Mesodermal cell (in vitro differentiated cells): ENCODE measurements around the gene SMARCC1.
"Not testable (repeated sequence)": the region's sequence is repeated elsewhere in the genome, so short reads cannot be mapped to it uniquely, and the experiment has no call there.

Experiments
- H3K27ac ChIP-seq: 2 replicates; pipeline ENCODE4 v1.7.0; 2013; ENCODE audit warnings: mild to moderate bottlenecking, low read depth, low read length, moderate library complexity; ENCODE audit not compliant: severe bottlenecking
- H3K36me3 ChIP-seq: 2 replicates; pipeline ENCODE4 v1.7.1; 2013; ENCODE audit warnings: mild to moderate bottlenecking, low read length, moderate library complexity; ENCODE audit not compliant: control insufficient read depth, insufficient read depth
- H3K4me1 ChIP-seq: one replicate; pipeline ENCODE4 v1.7.1; 2013; ENCODE audit warnings: mild to moderate bottlenecking, low read length; ENCODE audit not compliant: insufficient read depth, control insufficient read depth, poor library complexity, severe bottlenecking
- H3K4me3 ChIP-seq: 2 replicates; pipeline ENCODE4 v1.7.0; 2013; ENCODE audit warnings: low read length, control low read depth, mild to moderate bottlenecking; ENCODE audit not compliant: insufficient read depth, poor library complexity, severe bottlenecking; ENCODE audit errors: extremely low read depth
- H3K9me3 ChIP-seq: 2 replicates; pipeline ENCODE4 v1.7.1; 2013; ENCODE audit warnings: mild to moderate bottlenecking, low read length, moderate library complexity; ENCODE audit not compliant: control insufficient read depth
- WGBS, 2 experiments: methylation state at CpG; one replicate each; pipeline ENCODE4 v1.1.5; 2013; ENCODE audit warnings: missing lambda C conversion rate in 2 of 2; ENCODE audit not compliant: insufficient coverage in 2 of 2; 5-methylcytosine and 5-hydroxymethylcytosine counted together

SMARCC1 gene

GRCh38 chr3:47741925-47742324 lies 39.8 kb downstream of the SMARCC1 start:
- Histone ChIP-seq H3K36me3 (peaks cover 89% of the 10 kb centered on the region), H3K9me3 (no peaks in the 10 kb centered on the region)
- no CpG with 5 or more reads among the region's 2 CpGs for WGBS, 2 experiments

GRCh38 chr3:47732143-47732542 lies 49.5 kb downstream of the SMARCC1 start:
- Histone ChIP-seq H3K9me3 (no peaks in the 10 kb centered on the region), H3K27ac (no peak overlapping the region), H3K36me3 (peaks cover 93% of the 10 kb centered on the region), H3K4me1 (no peaks in the 10 kb centered on the region), H3K4me3 (no peak overlapping the region)
- 100% methylated on average over 1 of the region's 2 CpGs for WGBS, 2 experiments

More at GRCh38 chr3:47741925-47742324, 39.8 kb downstream of the SMARCC1 start:
- no peaks in the 10 kb centered on the region for H3K4me1 ChIP-seq
- no peak overlapping the region for H3K27ac ChIP-seq
- H3K4me3 ChIP-seq, result no peak overlapping the region

- 96 to 98% methylated on average over 4 to 6 of the region's 8 CpGs for whole genome bisulfite sequencing, 2 experiments
- Histone ChIP-seq H3K4me1 (no peaks in the 10 kb centered on the region), H3K27ac (no peak overlapping the region), H3K4me3 (no peak overlapping the region), H3K36me3 (peaks cover 97% of the 10 kb centered on the region), H3K9me3 (no peaks in the 10 kb centered on the region)
Observed at GRCh38 chr3:47731061-47731460, 50.6 kb downstream of the SMARCC1 start.

GRCh38 chr3:47722859-47723258 lies 58.8 kb downstream of the SMARCC1 start:
- Histone ChIP-seq H3K27ac (no peak overlapping the region), H3K36me3 (peaks cover 76% of the 10 kb centered on the region), H3K4me3 (no peak overlapping the region), H3K9me3 (no peaks in the 10 kb centered on the region), H3K4me1 (no peaks in the 10 kb centered on the region)
- WGBS, 2 experiments, result 100% methylated on average over 2 of the region's 2 CpGs; no CpG with 5 or more reads in 1 of the 2 experiments

- H3K27ac ChIP-seq, H3K4me3 ChIP-seq, H3K4me1 ChIP-seq, H3K9me3 ChIP-seq: not testable (repeated sequence)
- peaks cover 84% of the 10 kb centered on the region for H3K36me3 ChIP-seq
- 87 to 100% methylated on average over 2 to 3 of the region's 4 CpGs for WGBS, 2 experiments
Observed at GRCh38 chr3:47717448-47717847, 64.2 kb downstream of the SMARCC1 start.

GRCh38 chr3:47716656-47717055 lies 65.0 kb downstream of the SMARCC1 start:
- Histone ChIP-seq H3K36me3 (peaks cover 88% of the 10 kb centered on the region), H3K4me3 (no peak overlapping the region), H3K4me1 (no peaks in the 10 kb centered on the region), H3K27ac (no peak overlapping the region), H3K9me3 (no peaks in the 10 kb centered on the region)
- no CpG with 5 or more reads among the region's 1 CpG for WGBS, 2 experiments

- H3K9me3 ChIP-seq, result no peaks in the 10 kb centered on the region
- peaks cover 94% of the 10 kb centered on the region for H3K36me3 ChIP-seq
- no peak overlapping the region for H3K27ac ChIP-seq
- no peaks in the 10 kb centered on the region for H3K4me1 ChIP-seq
- 91 to 93% methylated on average over 4 of the region's 4 CpGs for WGBS, 2 experiments
- no peak overlapping the region for H3K4me3 ChIP-seq
Observed at GRCh38 chr3:47715928-47716327, 65.8 kb downstream of the SMARCC1 start.

- Histone ChIP-seq H3K27ac (no peak overlapping the region), H3K36me3 (peaks cover 94% of the 10 kb centered on the region), H3K9me3 (no peaks in the 10 kb centered on the region), H3K4me3 (no peak overlapping the region), H3K4me1 (no peaks in the 10 kb centered on the region)
- WGBS, 2 experiments, result 90 to 93% methylated on average over 3 to 6 of the region's 6 CpGs
Observed at GRCh38 chr3:47714606-47715005, 67.1 kb downstream of the SMARCC1 start.

- WGBS, 2 experiments, result 92% methylated on average over 2 of the region's 2 CpGs; no CpG with 5 or more reads in 1 of the 2 experiments
- H3K4me1 ChIP-seq, result no peaks in the 10 kb centered on the region
- no peaks in the 10 kb centered on the region for H3K9me3 ChIP-seq
- peaks cover 95% of the 10 kb centered on the region for H3K36me3 ChIP-seq
- no peak overlapping the region for H3K27ac ChIP-seq
- H3K4me3 ChIP-seq, result no peak overlapping the region
Observed at GRCh38 chr3:47713655-47714054, 68.0 kb downstream of the SMARCC1 start.

- H3K4me3 ChIP-seq, result no peak overlapping the region
- no peak overlapping the region for H3K27ac ChIP-seq
- 100% methylated on average over 2 of the region's 2 CpGs; no CpG with 5 or more reads in 1 of the 2 experiments for WGBS, 2 experiments
- no peaks in the 10 kb centered on the region for H3K9me3 ChIP-seq
- no peaks in the 10 kb centered on the region for H3K4me1 ChIP-seq
- H3K36me3 ChIP-seq, result peaks cover 95% of the 10 kb centered on the region
Observed at GRCh38 chr3:47712398-47712797, 69.3 kb downstream of the SMARCC1 start.

GRCh38 chr3:47711596-47711995 lies 70.1 kb downstream of the SMARCC1 start:
- Histone ChIP-seq H3K9me3 (no peaks in the 10 kb centered on the region), H3K36me3 (peaks cover 95% of the 10 kb centered on the region), H3K27ac (no peak overlapping the region), H3K4me3 (no peak overlapping the region), H3K4me1 (no peaks in the 10 kb centered on the region)
- no CpG with 5 or more reads among the region's 3 CpGs for WGBS, 2 experiments
